Measurements from ENCODE around the gene EPHB6.

The EPHB6 gene

GRCh38 chr7:142864980-142865747 is 10.3 kb downstream of the EPHB6 start:
- DNase-seq: no peak

GRCh38 chr7:142865766-142866165 is 10.9 kb downstream of the EPHB6 start:
- no peak for DNase-seq

GRCh38 chr7:142866361-142867096 is 11.7 kb downstream of the EPHB6 start:
- DNase-seq: no peak

- DNase-seq: no peak
These were observed 12.2 kb downstream of the EPHB6 start for GRCh38 chr7:142867097-142867378.

- no peak for DNase-seq
These were observed 12.7 kb downstream of the EPHB6 start for GRCh38 chr7:142867398-142868187.

GRCh38 chr7:142868188-142868985 is 13.5 kb downstream of the EPHB6 start:
- DNase-seq: no peak

GRCh38 chr7:142868986-142869415 is 14.1 kb downstream of the EPHB6 start:
- DNase-seq: no peak

GRCh38 chr7:142869434-142869833 is 14.6 kb downstream of the EPHB6 start:
- no peak for DNase-seq

GRCh38 chr7:142870147-142870559 is 15.3 kb downstream of the EPHB6 start:
- DNase-seq: no peak

GRCh38 chr7:142870566-142871259 is 15.8 kb downstream of the EPHB6 start:
- no peak for DNase-seq

GRCh38 chr7:142871260-142872105 is 16.6 kb downstream of the EPHB6 start:
- no peak for DNase-seq

GRCh38 chr7:142872106-142872675 is 17.3 kb downstream of the EPHB6 start:
- DNase-seq: no peak

GRCh38 chr7:142873281-142873784 is 18.5 kb downstream of the EPHB6 start:
- no peak for DNase-seq

GRCh38 chr7:142873871-142874270 is 19.0 kb downstream of the EPHB6 start:
- DNase-seq: no peak

- no peak for DNase-seq
These were observed 19.5 kb downstream of the EPHB6 start for GRCh38 chr7:142874409-142874808.

- no peak for DNase-seq
These were observed 20.0 kb downstream of the EPHB6 start for GRCh38 chr7:142874837-142875236.

- DNase-seq: no peak
These were observed 20.6 kb downstream of the EPHB6 start for GRCh38 chr7:142875456-142875855.

GRCh38 chr7:142876236-142876960 is 21.5 kb downstream of the EPHB6 start:
- DNase-seq: no peak

GRCh38 chr7:142876991-142877910 is 22.4 kb downstream of the EPHB6 start:
- DNase-seq: no peak

All from cortex of kidney (tissue), 1 donor.